C4-2B (cell line): ENCODE results near the gene TPCN1.

Source experiments
- H3K27ac ChIP-seq: fragments of 450-650 bp; 2 replicates; pipeline ENCODE4 v1.5.1; 2017
- CTCF ChIP-seq: fragments of 450-650 bp; conservative IDR thresholded peaks from 2 replicates; pipeline ENCODE4 v1.5.1; 2017; ENCODE audit warnings: mild to moderate bottlenecking
- ZFX ChIP-seq: fragments of 450-650 bp; IDR thresholded peaks from 2 replicates; pipeline ENCODE4 v1.6.1; 2017

The TPCN1 gene

GRCh38 chr12:113276946-113277500, 55.8 kb downstream of the TPCN1 start:
- TF ChIP-seq CTCF: no peak
- TF ChIP-seq ZFX: no peak
- no peak overlapping the region for H3K27ac ChIP-seq

GRCh38 chr12:113277511-113277910, 56.2 kb downstream of the TPCN1 start:
- TF ChIP-seq CTCF (no peak), ZFX (no peak)
- no peak overlapping the region for H3K27ac ChIP-seq

- TF ChIP-seq ZFX (no peak), CTCF (no peak)
Observed at GRCh38 chr12:113278141-113278540, 56.9 kb downstream of the TPCN1 start.

GRCh38 chr12:113278633-113279032, 57.4 kb downstream of the TPCN1 start:
- TF ChIP-seq CTCF (no peak), ZFX (no peak)
- no peak overlapping the region for H3K27ac ChIP-seq

More at GRCh38 chr12:113278141-113278540, 56.9 kb downstream of the TPCN1 start:
- H3K27ac ChIP-seq: no peak overlapping the region

- no peak for TF ChIP-seq CTCF
- no peak for TF ChIP-seq ZFX
Observed at GRCh38 chr12:113284751-113285150, 63.5 kb downstream of the TPCN1 start.

GRCh38 chr12:113285679-113286610, 64.7 kb downstream of the TPCN1 start:
- H3K27ac ChIP-seq: no peak overlapping the region
- TF ChIP-seq ZFX: no peak

More at GRCh38 chr12:113284751-113285150, 63.5 kb downstream of the TPCN1 start:
- H3K27ac ChIP-seq: no peak overlapping the region

- no peak for TF ChIP-seq ZFX
- no peak for TF ChIP-seq CTCF
Observed at GRCh38 chr12:113286712-113287111, 65.4 kb downstream of the TPCN1 start.

More at GRCh38 chr12:113286712-113287111, 65.4 kb downstream of the TPCN1 start:
- no peak overlapping the region for H3K27ac ChIP-seq
